LNCAP (cell line): Measurements from ENCODE around the gene RDH16.

Source experiments
- CTCF ChIP-seq: fragments of 450-650 bp; IDR thresholded peaks from 2 replicates; pipeline ENCODE4 v1.5.1; 2017; ENCODE audit warnings: mild to moderate bottlenecking

The RDH16 gene

GRCh38 chr12:56931474-56931978, 25.9 kb downstream of the RDH16 start:
- no peak for TF ChIP-seq CTCF

DNA sequence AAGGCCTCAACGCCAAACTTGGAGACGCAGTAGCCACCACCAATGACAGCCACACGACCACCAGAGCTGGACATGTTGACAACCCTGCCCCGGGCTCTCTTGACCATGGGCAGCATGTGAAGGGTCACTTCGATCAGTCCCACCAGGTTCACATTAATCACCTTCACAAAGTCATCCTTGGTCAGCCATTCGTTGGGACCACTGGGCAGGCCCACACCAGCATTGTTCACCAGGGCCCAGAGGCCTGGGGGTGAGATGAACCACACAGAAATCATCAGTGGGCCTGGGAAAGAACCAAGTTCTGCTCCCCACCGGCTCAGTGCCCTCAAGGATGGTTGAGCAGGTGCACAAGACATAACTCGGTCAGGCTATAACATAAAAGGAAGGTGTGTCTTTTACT, 27.2 kb downstream of the RDH16 start:
- TF ChIP-seq CTCF: no peak

- TF ChIP-seq CTCF: no peak
Measured at GRCh38 chr12:56929780-56930179, 27.6 kb downstream of the RDH16 start.

- TF ChIP-seq CTCF: no peak
Measured at GRCh38 chr12:56928262-56928661, 29.1 kb downstream of the RDH16 start.

- no peak for TF ChIP-seq CTCF
Measured at GRCh38 chr12:56927281-56927680, 30.1 kb downstream of the RDH16 start.

DNA sequence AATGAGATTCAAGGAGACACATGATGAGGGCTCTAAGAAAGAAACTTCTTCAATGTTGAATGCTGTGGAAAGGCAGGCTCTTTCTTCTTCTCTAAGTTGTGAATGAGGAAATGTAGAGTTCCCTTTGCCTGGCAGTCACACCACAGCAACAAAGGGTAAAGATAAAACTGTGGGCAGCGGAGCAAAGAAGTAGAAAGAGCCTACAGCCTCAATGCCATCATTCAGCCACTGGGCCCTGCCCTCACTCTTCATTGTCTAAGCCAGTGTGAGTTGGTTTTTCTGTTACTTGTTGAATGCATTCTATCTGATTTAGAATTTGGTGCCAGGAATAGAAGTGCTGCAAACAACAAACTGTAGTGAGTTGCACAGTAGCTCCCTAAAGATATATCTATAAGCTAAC, 35.4 kb downstream of the RDH16 start:
- TF ChIP-seq CTCF: no peak

- no peak for TF ChIP-seq CTCF
Measured at GRCh38 chr12:56921346-56921745, 36.1 kb downstream of the RDH16 start.

GRCh38 chr12:56916996-56917333, 40.4 kb downstream of the RDH16 start:
- no peak for TF ChIP-seq CTCF
